Right ventricle myocardium superior (tissue), 1 donor: ENCODE data around the gene EFNA3. TPM values are rescaled to one million over a fixed set of nuclear protein-coding genes. Genes with fewer than 3 reads are reported as not detected.

Source experiments
- ATAC-seq: fragments of 200-7000 bp; cut with Tn5 transposase; one replicate; pipeline ENCODE4 v1.9.1; 2020; ENCODE audit warnings: mild to moderate bottlenecking; ENCODE audit not compliant: poor library complexity
- DNase-seq: peaks from one replicate; pipeline ENCODE4 v3.0.0-alpha.2; 2020
- intact Hi-C: fragments of 100-400 bp; cut with DNase I; formaldehyde crosslinking; loops from one replicate; pipeline ENCODE4 v1.11.2; 2022
- total RNA-seq: library from RNA; stranded (reverse); fragmentation: NEBNext Ultra II Directional; extraction: Animal tissue kit (Norgen Biotek cat#: 25700); gene quantifications from one replicate; pipeline ENCODE4 v1.2.1, GENCODE V29; 2021
- donor health status: DM: no; HTN: yes; CAD: no; lungs with severe emphysema.

The EFNA3 gene
- total RNA-seq, 1 donor from 2014 or later: 0.75 TPM

- DNase-seq (peak; percentile 88), ATAC-seq (peak; percentile 94)
- intact Hi-C loops: loop anchor here (5.0 kb wide), 1 partner anchor 101 kb away; the partner anchor contains the start of gene PYGO2
These were observed 15.0 kb upstream of the EFNA3 start, which contains the start of gene EFNA4 for GRCh38 chr1:155063550-155064110. TSS of gene EFNA4 (plus strand) at chr1:155063740. CDS start at chr1:155063824, 84 bp downstream.

GRCh38 chr1:155064111-155064831, 14.4 kb upstream of the EFNA3 start:
- no peak for DNase-seq
- intact Hi-C loops: loop anchor here (5.0 kb wide), 1 partner anchor 102 kb away; the partner anchor contains the start of gene PYGO2
- peak; percentile 18 for ATAC-seq

GRCh38 chr1:155064832-155065429, 13.7 kb upstream of the EFNA3 start:
- intact Hi-C loops: loop anchor here (5.0 kb wide), 1 partner anchor 103 kb away; the partner anchor contains the start of gene PYGO2
- ATAC-seq (no peak), DNase-seq (no peak)

- ATAC-seq (no peak), DNase-seq (no peak)
- intact Hi-C loops: no loop called here
These were observed 11.9 kb upstream of the EFNA3 start for GRCh38 chr1:155066777-155067176.

GRCh38 chr1:155068599-155068998, 10.0 kb upstream of the EFNA3 start:
- DNase-seq (no peak), ATAC-seq (no peak)
- intact Hi-C loops: no loop called here

GRCh38 chr1:155069551-155070157, 9.0 kb upstream of the EFNA3 start:
- no peak for ATAC-seq
- intact Hi-C loops: no loop called here
- DNase-seq: no peak

GRCh38 chr1:155070158-155070621, 8.4 kb upstream of the EFNA3 start:
- DNase-seq (no peak), ATAC-seq (no peak)
- intact Hi-C loops: no loop called here

GRCh38 chr1:155070721-155071569, 7.7 kb upstream of the EFNA3 start:
- DNase-seq: peak; percentile 90
- intact Hi-C loops: no loop called here
- ATAC-seq: peak; percentile 93

GRCh38 chr1:155071701-155072100, 6.9 kb upstream of the EFNA3 start:
- ATAC-seq (no peak), DNase-seq (peak; percentile 26)
- intact Hi-C loops: no loop called here

- DNase-seq (no peak), ATAC-seq (no peak)
- intact Hi-C loops: no loop called here
These were observed 5.9 kb upstream of the EFNA3 start for GRCh38 chr1:155072531-155073289.

- intact Hi-C loops: no loop called here
- DNase-seq (peak; percentile 10), ATAC-seq (no peak)
These were observed 5.0 kb upstream of the EFNA3 start for GRCh38 chr1:155073377-155074242.

GRCh38 chr1:155075535-155075934, 3.1 kb upstream of the EFNA3 start:
- DNase-seq (no peak), ATAC-seq (no peak)
- intact Hi-C loops: no loop called here

- ATAC-seq (no peak), DNase-seq (no peak)
- intact Hi-C loops: no loop called here
These were observed 2.3 kb upstream of the EFNA3 start for GRCh38 chr1:155076371-155076770.

- ATAC-seq (no peak), DNase-seq (no peak)
- intact Hi-C loops: no loop called here
These were observed 1.3 kb upstream of the EFNA3 start for GRCh38 chr1:155077346-155077745.

GRCh38 chr1:155077758-155078445, 735 bp upstream of the EFNA3 start:
- no peak for DNase-seq
- intact Hi-C loops: no loop called here
- no peak for ATAC-seq

- intact Hi-C loops: no loop called here
- ATAC-seq: no peak
- no peak for DNase-seq
These were observed 511 bp downstream of the EFNA3 start for GRCh38 chr1:155079210-155079486.
